Kidney epithelial cell (primary cell): Measurements from ENCODE around the gene HS6ST1. TPM values are rescaled to one million over a fixed set of nuclear protein-coding genes. Genes with fewer than 3 reads are reported as not detected.
"Not testable (repeated sequence)": the region's sequence is repeated elsewhere in the genome, so short reads cannot be mapped to it uniquely, and the experiment has no call there.

ENCODE experiments used
- DNase-seq: peaks from one replicate; pipeline ENCODE4 v3.0.0-alpha.2; 2010; ENCODE audit warnings: low read depth
- H3K27me3 ChIP-seq: 2 replicates; pipeline ENCODE4 v1.6.0; 2011; ENCODE audit warnings: low read length; ENCODE audit not compliant: control insufficient read depth, insufficient read depth
- H3K36me3 ChIP-seq: 2 replicates; pipeline ENCODE4 v1.5.1; 2011; ENCODE audit warnings: low read length; ENCODE audit not compliant: control insufficient read depth, insufficient read depth
- H3K4me3 ChIP-seq: 2 replicates; pipeline ENCODE4 v1.5.1; 2011; ENCODE audit warnings: low read depth, mild to moderate bottlenecking, control low read depth, low read length
- CTCF ChIP-seq: IDR thresholded peaks from 2 replicates; pipeline ENCODE4 v1.5.1; 2011; ENCODE audit warnings: mild to moderate bottlenecking, moderate library complexity, low read length, control low read depth, inconsistent platforms; ENCODE audit not compliant: insufficient read depth, poor library complexity, severe bottlenecking
- total RNA-seq: library from RNA; depleted of rRNA; stranded (reverse); fragments of >200 nt; gene quantifications from 2 replicates; pipeline ENCODE4 v1.2.3, GENCODE V29; 2015

HS6ST1 gene
- total RNA-seq, 1 donor from 2014 or later, result 34.4 TPM

- Histone ChIP-seq H3K27me3 (no peaks in the 10 kb centered on the region), H3K36me3 (no peaks in the 10 kb centered on the region), H3K4me3 (no peak overlapping the region)
- no peak for DNase-seq
- TF ChIP-seq CTCF, result no peak
Measured at GRCh38 chr2:128320906-128321771, 2.5 kb upstream of the HS6ST1 start.

DNA sequence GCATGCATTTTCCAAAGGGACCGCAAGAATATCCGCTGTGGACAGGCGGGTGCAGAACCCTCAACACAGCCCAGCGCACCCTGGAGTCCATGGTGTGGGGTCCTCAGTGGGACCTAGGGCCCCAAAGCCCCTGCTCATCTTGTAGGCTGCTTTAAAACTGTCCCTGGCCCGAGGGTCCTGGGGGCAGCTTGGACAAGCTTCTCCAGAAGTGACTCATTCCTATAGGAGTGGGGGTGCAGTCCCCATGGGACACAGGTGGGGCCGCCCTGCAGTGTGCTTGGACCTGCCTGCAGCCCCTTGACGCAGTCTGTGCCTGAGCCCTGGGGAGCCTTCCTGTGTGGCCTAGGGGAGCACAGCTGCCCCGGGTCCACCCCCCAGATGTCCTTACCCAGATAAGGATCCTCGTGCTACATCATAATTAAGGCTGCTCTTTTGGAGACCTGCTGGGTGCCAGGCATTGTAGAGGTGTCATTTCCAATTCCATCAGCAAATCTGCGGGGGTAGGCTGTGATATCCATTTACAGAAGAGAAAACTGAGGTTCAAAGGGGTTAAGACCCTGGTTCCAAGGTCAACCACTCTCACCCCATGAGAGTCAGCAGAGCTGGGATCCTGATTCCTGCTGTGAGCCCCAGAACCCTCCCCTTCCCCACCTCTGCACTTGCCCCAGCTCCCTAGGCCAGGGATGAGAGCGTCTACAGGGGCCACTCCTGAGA lies 1.7 kb upstream of the HS6ST1 start:
- TF ChIP-seq CTCF, result no peak
- H3K27me3 ChIP-seq, result no peaks in the 10 kb centered on the region
- DNase-seq, result no peak
- no peaks in the 10 kb centered on the region for H3K36me3 ChIP-seq
- no peak overlapping the region for H3K4me3 ChIP-seq

DNA sequence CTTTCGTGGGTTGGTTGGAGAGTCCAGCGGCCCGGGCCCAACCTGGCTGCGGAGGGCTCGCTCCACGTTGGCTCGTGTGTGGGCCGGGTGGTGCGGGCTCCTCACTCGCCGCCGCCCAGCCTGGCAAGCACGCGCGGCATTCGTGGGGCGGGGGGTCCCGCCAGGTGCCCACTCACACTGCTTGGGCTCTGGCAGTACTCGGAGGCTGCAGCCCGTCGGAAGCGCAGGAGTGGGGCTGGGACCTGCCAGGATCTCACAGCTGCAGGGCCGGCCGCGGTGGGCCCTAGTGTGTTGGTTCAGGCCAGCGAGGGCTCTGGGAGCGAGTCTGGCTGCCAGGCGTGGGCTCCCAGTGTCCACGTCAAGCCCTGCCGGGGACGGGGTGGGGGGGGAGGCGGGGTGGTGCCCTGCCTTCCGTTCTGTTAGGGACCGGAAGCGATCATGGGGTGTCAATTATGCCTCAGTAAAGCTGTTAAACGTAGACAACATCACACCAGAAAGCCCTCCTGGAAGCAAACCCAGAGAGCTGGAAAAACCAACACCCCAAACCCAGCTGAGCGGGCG lies 1.0 kb upstream of the HS6ST1 start:
- DNase-seq, result no peak
- TF ChIP-seq CTCF, result no peak
- Histone ChIP-seq H3K36me3 (no peaks in the 10 kb centered on the region), H3K27me3 (no peaks in the 10 kb centered on the region), H3K4me3 (no peak overlapping the region)

GRCh38 chr2:128318245-128318644 lies 423 bp downstream of the HS6ST1 start:
- not testable (repeated sequence) for DNase-seq, H3K27me3 ChIP-seq, H3K36me3 ChIP-seq
- peak overlapping the region; percentile 40 for H3K4me3 ChIP-seq

GRCh38 chr2:128317899-128318225 lies 806 bp downstream of the HS6ST1 start:
- not testable (repeated sequence) for H3K27me3 ChIP-seq, H3K36me3 ChIP-seq, DNase-seq
- H3K4me3 ChIP-seq, result peak overlapping the region; percentile 55

- H3K27me3 ChIP-seq, result no peaks in the 10 kb centered on the region
- peak overlapping the region; percentile 55 for H3K4me3 ChIP-seq
- H3K36me3 ChIP-seq, result no peaks in the 10 kb centered on the region
- no peak for TF ChIP-seq CTCF
- no peak for DNase-seq
Measured at GRCh38 chr2:128317181-128317898, 1.3 kb downstream of the HS6ST1 start.
